ENCODE data around the gene RADIL. TPM values are rescaled to one million over a fixed set of nuclear protein-coding genes. Genes with fewer than 3 reads are reported as not detected.
A peak's percentile ranks its signal among the peaks of the same experiment; 100 is the strongest.

Gene RADIL
- total RNA-seq, 4 donors from 2014 or later = 2.1 to 6.8 (median 3.6) TPM

- Histone ChIP-seq H3K27me3 (peaks cover 15% of the 10 kb centered on the region), H3K4me1 (peaks cover 4% of the 10 kb centered on the region), H3K9me3 (no peaks in the 10 kb centered on the region), H3K27ac (no peak overlapping the region), H3K36me3 (no peaks in the 10 kb centered on the region), H3K4me3 (no peak overlapping the region)
- TF ChIP-seq POLR2AphosphoS5 (IDR thresholded peaks at IDR 0.05) (no peak), POLR2A (IDR thresholded peaks at IDR 0.05) (no peak), EP300 (IDR thresholded peaks at IDR 0.05) (no peak)
- TF ChIP-seq, protein P1, sequence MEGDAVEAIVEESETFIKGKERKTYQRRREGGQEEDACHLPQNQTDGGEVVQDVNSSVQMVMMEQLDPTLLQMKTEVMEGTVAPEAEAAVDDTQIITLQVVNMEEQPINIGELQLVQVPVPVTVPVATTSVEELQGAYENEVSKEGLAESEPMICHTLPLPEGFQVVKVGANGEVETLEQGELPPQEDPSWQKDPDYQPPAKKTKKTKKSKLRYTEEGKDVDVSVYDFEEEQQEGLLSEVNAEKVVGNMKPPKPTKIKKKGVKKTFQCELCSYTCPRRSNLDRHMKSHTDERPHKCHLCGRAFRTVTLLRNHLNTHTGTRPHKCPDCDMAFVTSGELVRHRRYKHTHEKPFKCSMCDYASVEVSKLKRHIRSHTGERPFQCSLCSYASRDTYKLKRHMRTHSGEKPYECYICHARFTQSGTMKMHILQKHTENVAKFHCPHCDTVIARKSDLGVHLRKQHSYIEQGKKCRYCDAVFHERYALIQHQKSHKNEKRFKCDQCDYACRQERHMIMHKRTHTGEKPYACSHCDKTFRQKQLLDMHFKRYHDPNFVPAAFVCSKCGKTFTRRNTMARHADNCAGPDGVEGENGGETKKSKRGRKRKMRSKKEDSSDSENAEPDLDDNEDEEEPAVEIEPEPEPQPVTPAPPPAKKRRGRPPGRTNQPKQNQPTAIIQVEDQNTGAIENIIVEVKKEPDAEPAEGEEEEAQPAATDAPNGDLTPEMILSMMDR (IDR thresholded peaks at IDR 0.05) = no peak
- WGBS = 94% methylated on average over 14 of the region's 26 CpGs
- DNase-seq (ENCODE audit: low spot score in 2 of 2) = no peak
Measured at GRCh38 chr7:4816419-4817080, 67.0 kb downstream of the RADIL start.

GRCh38 chr7:4815609-4816418 lies 67.7 kb downstream of the RADIL start:
- H3K9me3 ChIP-seq = no peaks in the 10 kb centered on the region
- peaks cover 15% of the 10 kb centered on the region for H3K27me3 ChIP-seq
- WGBS = 88% methylated on average over 23 of the region's 38 CpGs
- peaks cover 4% of the 10 kb centered on the region for H3K4me1 ChIP-seq
- no peaks in the 10 kb centered on the region for H3K36me3 ChIP-seq
- DNase-seq (ENCODE audit: low spot score in 2 of 2) = no peak
- H3K4me3 ChIP-seq = no peak overlapping the region
- TF ChIP-seq, protein P1 (IDR thresholded peaks at IDR 0.05) = no peak
- TF ChIP-seq POLR2AphosphoS5 (IDR thresholded peaks at IDR 0.05) = no peak
- no peak for TF ChIP-seq POLR2A (IDR thresholded peaks at IDR 0.05)
- TF ChIP-seq EP300 (IDR thresholded peaks at IDR 0.05) = no peak
- no peak overlapping the region for H3K27ac ChIP-seq

GRCh38 chr7:4815121-4815520 lies 68.4 kb downstream of the RADIL start:
- TF ChIP-seq EP300 (IDR thresholded peaks at IDR 0.05) (no peak), POLR2AphosphoS5 (IDR thresholded peaks at IDR 0.05) (no peak), POLR2A (IDR thresholded peaks at IDR 0.05) (no peak)
- TF ChIP-seq, protein P1 (IDR thresholded peaks at IDR 0.05) = no peak
- Histone ChIP-seq H3K9me3 (no peaks in the 10 kb centered on the region), H3K36me3 (no peaks in the 10 kb centered on the region), H3K4me1 (peaks cover 3% of the 10 kb centered on the region), H3K4me3 (no peak overlapping the region), H3K27ac (no peak overlapping the region), H3K27me3 (peaks cover 15% of the 10 kb centered on the region)
- DNase-seq (ENCODE audit: low spot score in 2 of 2) = no peak
- 80% methylated on average over 3 of the region's 14 CpGs for WGBS

GRCh38 chr7:4814433-4814832 lies 69.1 kb downstream of the RADIL start:
- Histone ChIP-seq H3K4me3 (no peak overlapping the region), H3K27ac (no peak overlapping the region), H3K4me1 (no peaks in the 10 kb centered on the region), H3K9me3 (no peaks in the 10 kb centered on the region), H3K36me3 (no peaks in the 10 kb centered on the region), H3K27me3 (peaks cover 15% of the 10 kb centered on the region)
- DNase-seq (ENCODE audit: low spot score in 2 of 2) = no peak
- TF ChIP-seq POLR2A (IDR thresholded peaks at IDR 0.05) (no peak), EP300 (IDR thresholded peaks at IDR 0.05) (no peak), POLR2AphosphoS5 (IDR thresholded peaks at IDR 0.05) (no peak)
- TF ChIP-seq, protein P1 (IDR thresholded peaks at IDR 0.05) = no peak
- 48% methylated on average over 6 of the region's 14 CpGs for WGBS

DNA sequence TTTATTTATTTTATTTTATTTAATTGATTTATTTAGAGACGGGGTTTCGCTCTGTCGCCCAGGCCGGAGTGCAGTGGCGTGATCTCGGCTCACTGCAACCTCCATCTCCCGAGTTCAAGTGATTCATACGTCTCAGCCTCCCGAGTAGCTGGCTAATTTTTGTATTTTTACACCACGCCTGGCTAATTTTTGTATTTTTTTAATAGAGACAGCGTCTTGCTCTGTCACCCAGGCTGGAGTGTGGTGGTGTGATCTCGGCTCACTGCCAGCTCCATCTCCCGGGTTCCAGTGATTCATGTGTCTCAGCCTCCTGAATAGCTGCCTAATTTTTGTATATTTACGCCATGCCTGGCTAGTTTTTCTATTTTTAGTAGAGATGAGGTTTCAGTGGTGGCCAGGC lies 73.8 kb downstream of the RADIL start:
- H3K27me3 ChIP-seq = peaks cover 11% of the 10 kb centered on the region
- no peaks in the 10 kb centered on the region for H3K36me3 ChIP-seq
- no peak for DNase-seq (ENCODE audit: low spot score in 2 of 2)
- 86% methylated on average over 14 of the region's 14 CpGs for WGBS
- TF ChIP-seq, protein P1 (IDR thresholded peaks at IDR 0.05) = no peak
- TF ChIP-seq EP300 (IDR thresholded peaks at IDR 0.05) (no peak), POLR2AphosphoS5 (IDR thresholded peaks at IDR 0.05) (no peak), POLR2A (IDR thresholded peaks at IDR 0.05) (no peak)
- H3K9me3 ChIP-seq = no peaks in the 10 kb centered on the region
- peak overlapping the region; percentile 25 for H3K4me3 ChIP-seq
- peaks cover 3% of the 10 kb centered on the region for H3K4me1 ChIP-seq
- no peak overlapping the region for H3K27ac ChIP-seq
